Dedifferentiated amniotic fluid mesenchymal stem cell (primary cell): ENCODE results near the gene LRR1.
A peak's percentile ranks its signal among the peaks of the same experiment; 100 is the strongest.
"Not testable (repeated sequence)": the region's sequence is repeated elsewhere in the genome, so short reads cannot be mapped to it uniquely, and the experiment has no call there.

Source experiments
- DNase-seq: peaks from one replicate; pipeline ENCODE4 v3.0.0-alpha.2; 2016; ENCODE audit errors: extremely low spot score

The LRR1 gene

DNA sequence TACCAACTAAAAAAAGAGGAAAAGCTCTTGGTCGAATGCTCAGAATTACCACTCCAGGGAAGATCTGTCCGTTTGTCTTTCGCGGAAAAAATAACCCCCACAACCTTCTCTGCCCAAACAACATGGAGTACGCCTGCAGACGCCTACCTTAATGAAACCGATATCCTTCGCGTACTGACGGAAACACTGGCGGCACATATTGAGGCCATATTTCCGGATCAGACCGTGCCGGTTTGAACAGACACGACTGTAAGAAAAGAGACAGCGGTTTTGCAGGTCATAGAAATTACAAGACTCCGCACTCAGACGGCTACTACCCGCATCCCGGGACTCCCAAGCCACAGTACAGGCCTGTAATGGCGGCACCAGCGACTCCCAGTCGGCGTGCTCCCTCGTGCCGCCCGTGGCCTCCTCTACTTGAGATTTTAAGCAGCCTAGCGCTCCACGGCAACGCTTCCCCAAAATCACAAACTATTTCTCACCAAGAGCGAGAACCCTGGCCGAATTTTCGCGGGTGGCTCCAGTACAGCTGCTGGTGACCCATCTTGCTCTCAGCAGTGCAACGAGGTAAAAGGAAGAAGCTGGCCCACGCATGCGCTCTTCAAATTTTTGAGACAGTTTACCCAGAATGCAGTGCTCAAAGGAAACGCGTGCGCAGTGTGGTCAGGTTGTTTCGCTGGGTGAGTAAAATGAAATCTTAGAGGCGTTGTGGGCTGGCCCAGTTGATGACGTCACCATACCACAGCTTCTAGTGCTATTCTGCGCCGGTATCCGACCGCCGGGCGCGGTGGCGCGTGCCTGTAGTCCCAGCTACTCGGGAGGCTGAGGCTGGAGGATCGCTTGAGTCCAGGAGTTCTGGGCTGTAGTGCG, 12.7 kb upstream of the LRR1 start, which contains the start of gene RPS29:
RPS29 (minus strand) TSS at position 578 of the 870 bp plus-strand sequence; CDS start at position 544, 34 bp downstream.
- DNase-seq: peak; percentile 99

DNA sequence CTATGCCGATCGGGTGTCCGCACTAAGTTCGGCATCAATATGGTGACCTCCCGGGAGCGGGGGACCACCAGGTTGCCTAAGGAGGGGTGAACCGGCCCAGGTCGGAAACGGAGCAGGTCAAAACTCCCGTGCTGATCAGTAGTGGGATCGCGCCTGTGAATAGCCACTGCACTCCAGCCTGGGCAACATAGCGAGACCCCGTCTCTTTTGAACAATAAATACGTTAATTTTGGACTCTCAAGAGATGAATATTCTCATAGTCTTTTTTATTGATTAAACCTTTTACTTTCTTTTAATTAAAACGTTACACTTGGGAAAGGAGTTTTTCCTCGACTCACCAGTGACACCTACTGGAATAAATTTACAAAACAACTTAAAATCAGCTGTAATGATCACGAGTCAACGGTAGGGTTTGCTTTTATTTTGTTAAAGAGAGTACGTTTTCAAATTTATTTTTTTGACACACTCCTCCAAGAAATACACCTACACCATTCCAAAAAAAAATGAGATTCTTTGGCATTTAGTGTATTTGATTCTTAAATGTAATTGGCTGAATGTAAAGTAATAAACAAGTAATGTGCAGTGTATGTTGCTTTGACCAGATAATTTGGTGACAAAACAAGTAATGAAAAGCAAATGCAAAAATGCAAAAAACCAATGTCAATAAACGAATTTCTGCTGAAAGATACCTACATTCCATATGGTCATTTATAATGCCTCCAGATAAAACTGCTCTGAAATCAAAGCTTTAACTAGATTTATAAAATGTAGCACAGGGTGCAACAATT, 11.9 kb upstream of the LRR1 start:
- peak; percentile 75 for DNase-seq

DNA sequence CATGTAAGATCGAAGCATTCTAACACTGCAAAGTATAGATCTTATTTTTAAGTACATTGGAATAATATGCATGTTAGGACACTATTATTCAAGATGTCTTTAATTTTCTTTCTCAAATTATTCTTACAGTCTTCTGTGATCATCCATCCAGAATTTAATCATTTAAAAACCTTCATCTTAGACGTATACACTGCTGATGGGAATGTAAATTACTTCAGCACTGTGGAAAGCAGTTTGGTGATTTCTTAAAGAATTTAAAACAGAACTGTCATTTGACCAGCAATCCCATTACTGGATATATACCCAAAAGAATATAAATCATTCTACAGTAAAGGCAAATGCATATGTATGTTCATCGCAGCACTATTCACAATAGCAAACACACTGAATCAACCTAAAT, 9.4 kb upstream of the LRR1 start:
- DNase-seq: no peak

DNA sequence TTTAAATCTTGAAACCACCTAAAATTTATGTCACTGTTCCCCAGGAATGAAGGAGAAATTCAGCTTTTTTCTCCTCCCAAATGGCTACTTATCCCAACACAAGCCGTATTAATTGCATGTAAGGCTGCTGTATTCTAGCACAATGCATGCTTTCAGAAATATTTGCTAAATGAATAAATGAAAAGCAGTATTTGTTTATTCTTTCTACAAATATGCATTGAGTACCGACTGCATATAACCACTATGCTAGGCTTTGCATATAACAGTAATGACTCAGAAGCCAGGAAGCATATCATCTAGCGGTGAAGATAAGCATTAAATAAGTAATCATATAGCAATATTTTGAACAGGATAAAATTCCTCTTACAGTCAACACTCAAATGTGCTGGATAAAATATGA, 5.7 kb upstream of the LRR1 start:
- peak; percentile 36 for DNase-seq

DNA sequence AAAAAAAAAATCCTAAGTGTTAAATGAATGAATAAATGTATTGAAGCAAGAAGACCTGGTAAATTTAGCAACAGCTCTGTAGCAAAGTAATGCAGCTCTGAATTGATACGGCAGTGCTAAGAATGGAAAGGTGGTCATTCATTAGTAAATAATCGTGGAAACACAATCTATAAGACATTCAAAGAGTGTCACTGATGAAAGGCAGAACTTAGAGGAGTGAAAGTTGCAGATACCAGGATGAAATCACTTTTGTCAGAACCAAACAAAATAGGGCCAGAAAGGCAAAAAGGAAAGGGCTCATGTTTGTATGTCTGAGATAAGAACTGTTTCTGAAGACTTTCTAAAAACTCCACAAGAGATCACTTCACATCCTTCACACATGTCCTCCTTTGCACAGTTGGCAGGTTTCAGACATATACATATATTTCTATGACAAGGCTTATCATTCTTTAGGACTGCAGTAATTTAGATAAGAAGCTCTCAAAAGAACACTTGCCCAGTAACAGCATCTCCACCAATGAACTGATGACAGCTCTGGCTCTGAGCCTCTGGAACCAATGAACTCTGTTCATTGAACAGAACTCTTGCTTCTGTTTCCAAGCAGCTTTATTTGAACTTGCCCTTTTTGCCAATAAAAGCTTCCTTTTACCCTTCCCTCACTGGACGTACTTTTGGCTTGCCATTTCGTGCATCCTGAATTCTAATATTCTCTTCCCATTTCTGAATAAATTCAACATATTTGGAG, 4.2 kb upstream of the LRR1 start:
- DNase-seq: peak; percentile 42

DNA sequence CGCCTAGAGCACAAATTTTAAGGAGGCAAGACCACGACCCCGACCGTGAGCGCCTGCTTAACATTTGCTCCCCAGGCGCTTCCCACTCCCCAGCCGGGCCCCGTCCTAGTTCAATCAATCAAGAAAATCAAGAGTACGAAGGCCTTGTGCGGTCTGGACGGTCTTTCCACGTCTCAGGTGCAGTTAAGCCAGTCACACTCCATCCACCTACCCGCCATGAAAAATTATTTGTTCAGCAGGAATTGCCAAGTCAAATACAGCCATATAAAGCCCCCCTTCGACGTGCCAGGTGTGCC, 603 bp upstream of the LRR1 start:
- no peak for DNase-seq

DNA sequence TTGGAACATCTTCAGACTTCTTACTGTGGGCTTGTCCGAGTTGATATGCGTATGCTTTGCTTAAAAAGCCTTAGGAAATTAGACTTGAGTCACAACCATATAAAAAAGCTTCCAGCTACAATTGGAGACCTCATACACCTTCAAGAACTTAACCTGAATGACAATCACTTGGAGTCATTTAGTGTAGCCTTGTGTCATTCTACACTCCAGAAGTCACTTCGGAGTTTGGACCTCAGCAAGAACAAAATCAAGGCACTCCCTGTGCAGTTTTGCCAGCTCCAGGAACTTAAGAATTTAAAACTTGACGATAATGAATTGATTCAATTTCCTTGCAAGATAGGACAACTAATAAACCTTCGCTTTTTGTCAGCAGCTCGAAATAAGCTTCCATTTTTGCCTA, 8.8 kb downstream of the LRR1 start:
- no peak for DNase-seq

DNA sequence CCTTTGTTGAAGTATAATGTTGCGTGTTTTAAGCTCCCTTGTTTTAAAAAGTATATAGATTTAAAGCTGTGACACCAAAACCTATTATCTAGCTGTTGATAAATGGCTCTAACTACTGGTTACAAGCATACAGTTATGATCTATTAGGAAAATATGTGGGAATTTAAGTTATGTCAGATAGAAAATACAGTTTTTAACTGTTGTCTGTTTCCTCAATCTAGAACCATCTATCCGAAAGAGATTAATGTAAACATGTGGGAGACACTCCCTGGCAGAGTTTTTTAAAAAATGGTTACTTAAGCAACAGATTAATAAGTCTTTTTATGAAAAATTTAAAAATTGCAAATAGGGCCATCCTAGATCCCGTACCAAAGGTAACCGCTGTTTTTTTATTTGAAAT, 13.5 kb downstream of the LRR1 start:
- no peak for DNase-seq

DNA sequence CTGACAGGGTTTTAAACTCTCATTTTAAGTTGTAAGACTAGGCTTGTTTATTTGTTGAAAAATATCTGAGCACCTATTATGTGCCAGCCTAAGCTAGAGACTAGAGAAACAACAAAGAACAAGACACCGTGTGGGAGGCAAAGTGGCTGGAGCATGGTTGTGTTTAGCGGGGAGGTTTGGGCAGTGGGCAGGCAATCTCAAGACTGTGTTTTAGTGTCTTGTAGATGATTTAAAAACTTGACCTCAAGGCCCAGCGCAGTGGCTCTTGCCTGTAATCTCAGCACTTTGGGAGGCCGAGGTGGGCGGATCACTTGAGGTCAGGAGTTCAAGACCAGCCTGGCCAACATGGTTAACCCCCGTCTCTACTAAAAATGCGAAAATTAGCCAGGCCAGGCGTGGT, 13.9 kb downstream of the LRR1 start:
- DNase-seq: no peak

DNA sequence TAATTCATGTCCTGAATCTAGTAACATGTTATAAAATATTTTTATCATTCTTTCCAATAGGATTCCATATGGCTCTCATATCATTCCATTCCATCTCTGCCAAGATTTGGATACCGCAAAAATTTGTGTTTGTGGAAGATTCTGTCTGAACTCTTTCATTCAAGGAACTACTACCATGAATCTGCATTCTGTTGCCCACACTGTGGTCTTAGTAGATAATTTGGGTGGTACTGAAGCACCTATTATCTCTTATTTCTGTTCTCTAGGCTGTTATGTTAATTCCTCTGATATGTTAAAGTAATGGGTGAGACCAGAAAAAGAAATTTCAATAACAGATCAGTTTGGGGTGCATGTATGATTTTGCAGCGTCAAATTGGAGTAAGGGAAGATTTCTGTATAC, 15.5 kb downstream of the LRR1 start:
- no peak for DNase-seq

DNA sequence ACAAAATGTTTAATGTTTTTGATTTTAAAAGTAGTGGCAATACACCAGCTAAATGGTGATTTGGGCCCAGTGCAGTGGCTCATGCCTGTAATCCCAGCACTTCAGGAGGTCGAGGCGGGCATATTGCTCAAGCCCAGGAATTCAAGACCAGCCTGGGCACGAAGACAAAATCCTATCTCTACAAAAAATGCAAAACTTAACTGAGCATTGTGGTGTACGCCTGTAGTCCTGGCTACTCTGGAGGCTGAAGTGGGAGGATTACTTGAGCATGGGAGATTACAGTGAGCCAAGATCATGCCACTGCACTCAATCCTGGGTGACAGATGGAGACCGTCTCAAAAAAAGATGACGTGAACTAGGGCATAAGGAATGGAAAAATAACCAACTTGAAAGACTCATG, 17.0 kb downstream of the LRR1 start:
- no peak for DNase-seq

DNA sequence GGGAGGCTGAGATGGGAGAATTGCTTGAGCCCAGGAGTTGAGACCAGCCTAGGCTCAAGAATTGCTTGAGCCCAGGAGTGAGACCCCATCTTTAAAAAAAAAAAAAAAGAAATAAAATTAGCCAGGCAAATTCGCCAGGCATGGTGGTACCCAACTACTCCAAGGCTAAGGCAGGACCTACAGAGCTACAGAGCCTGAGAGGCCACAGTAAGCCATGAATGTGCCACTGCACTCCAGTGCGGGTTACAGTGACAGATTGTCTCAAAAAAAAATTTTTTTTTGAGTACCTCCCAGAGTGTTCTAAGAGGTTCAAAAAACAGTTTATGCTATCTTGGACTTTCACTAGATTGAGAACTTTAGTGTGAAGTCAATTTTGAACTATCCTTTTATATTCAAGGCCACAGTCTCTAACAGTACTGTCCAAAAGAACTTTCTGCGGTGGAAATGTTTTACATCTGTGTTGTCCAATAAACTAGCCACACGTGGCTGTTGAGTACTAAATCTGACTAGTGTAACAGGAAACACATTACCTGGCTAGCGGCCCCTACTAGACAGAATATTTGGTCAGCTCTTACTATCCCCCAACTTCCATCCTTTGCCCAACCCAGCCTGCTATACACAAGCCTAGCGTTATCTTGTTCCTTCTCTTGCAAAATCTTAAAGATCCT, 19.2 kb downstream of the LRR1 start:
- no peak for DNase-seq

DNA sequence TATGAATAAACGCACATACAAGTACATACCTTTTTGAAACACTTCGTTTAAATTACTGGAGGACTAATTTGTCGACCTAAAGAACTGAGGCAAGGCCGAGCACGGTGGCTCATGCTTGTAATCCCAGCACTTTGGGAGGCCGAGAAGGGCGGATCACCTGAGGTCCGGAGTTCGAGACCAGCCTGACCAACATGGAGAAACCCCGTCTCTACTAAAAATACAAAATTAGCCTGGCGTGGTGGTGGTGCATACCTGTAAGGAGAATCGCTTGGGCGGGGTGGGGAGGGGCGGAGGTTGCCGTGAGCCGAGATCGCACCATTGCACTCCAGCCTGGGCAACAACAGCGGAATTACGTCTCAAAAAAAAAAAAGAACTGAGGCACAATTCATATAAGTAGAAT, 20.5 kb downstream of the LRR1 start:
- not testable (repeated sequence) for DNase-seq

DNA sequence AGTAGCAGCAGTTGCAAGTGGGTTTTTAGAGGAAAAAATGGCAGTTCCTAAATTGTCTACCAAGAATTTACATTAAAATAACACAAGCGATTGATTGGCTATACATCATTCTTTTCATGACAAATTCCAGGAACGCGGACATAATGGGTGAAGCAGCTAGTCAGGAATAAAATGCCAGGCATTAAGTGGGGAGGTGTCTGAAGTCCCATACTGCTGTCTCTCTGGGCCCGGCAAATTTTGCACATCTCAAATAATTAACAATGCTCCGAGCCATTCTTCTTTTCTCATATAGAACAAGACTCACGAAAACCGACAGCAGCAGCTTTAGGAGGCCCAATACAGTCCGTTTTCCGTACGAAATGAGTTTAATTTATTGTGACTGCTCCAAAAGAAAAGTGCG, 21.0 kb downstream of the LRR1 start:
- no peak for DNase-seq

DNA sequence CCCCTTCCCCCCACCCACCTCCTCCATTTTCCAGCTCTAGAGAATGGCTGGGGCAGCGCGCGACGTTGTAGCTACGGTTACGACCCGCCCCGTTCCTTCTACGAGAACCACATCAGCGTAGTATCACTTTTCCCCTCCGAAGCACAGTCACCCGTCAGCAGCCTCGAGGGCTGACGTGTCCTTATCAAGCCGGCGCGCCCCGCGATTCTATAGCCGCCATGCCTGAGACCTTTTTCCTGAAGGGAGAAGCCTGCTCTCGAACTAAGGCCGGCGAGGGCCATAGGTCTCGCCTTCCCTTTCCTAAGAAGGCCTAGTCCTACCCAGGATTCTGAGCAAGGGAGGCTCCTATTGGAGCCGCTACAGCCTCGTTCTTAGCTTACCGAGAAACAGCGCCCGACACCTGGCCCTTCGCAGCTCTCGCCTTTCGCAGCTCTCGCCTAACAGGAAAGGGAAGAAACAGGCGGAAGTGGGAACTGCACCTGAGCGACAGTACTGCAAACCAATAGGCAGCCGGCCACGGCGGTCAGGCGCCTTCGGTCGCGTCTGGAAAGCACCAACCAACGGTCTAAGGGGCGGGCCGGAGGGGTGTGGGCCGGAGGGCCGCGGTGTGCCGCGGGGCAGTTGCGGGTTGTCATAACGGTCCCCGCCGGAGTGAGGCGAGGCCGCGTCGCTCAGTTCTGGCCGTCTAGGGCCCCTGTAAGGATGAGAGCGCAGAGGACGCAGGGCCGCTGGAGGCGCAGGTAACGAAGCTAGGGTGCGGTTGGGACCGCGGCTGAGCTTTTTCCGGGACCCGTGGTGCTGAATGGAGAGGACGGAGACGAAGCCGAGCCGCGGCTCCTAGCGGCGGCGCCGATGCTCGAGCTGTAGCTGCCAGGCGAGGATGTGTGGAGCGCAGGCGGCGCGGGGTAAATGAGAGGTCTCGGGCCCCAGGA, 21.7 kb downstream of the LRR1 start, which contains the start of the genes MGAT2 and RPL36AL:
MGAT2 (plus strand) TSS at position 618 of the 932 bp plus-strand sequence. CDS start 470 bp downstream, outside the sequence.
RPL36AL (minus strand) TSS at position 445 of the 932 bp plus-strand sequence. CDS start 1,522 bp downstream, outside the sequence.
- DNase-seq: peak; percentile 99

DNA sequence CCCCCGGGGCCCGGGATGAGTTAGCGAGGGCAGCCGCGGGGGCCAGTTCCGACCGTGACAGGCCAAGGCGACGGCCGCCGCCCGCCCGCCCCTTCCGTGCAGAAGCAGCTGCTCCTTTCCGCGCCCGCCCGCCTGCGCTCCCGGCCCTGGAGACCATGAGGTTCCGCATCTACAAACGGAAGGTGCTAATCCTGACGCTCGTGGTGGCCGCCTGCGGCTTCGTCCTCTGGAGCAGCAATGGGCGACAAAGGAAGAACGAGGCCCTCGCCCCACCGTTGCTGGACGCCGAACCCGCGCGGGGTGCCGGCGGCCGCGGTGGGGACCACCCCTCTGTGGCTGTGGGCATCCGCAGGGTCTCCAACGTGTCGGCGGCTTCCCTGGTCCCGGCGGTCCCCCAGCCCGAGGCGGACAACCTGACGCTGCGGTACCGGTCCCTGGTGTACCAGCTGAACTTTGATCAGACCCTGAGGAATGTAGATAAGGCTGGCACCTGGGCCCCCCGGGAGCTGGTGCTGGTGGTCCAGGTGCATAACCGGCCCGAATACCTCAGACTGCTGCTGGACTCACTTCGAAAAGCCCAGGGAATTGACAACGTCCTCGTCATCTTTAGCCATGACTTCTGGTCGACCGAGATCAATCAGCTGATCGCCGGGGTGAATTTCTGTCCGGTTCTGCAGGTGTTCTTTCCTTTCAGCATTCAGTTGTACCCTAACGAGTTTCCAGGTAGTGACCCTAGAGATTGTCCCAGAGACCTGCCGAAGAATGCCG, 22.6 kb downstream of the LRR1 start:
- no peak for DNase-seq

DNA sequence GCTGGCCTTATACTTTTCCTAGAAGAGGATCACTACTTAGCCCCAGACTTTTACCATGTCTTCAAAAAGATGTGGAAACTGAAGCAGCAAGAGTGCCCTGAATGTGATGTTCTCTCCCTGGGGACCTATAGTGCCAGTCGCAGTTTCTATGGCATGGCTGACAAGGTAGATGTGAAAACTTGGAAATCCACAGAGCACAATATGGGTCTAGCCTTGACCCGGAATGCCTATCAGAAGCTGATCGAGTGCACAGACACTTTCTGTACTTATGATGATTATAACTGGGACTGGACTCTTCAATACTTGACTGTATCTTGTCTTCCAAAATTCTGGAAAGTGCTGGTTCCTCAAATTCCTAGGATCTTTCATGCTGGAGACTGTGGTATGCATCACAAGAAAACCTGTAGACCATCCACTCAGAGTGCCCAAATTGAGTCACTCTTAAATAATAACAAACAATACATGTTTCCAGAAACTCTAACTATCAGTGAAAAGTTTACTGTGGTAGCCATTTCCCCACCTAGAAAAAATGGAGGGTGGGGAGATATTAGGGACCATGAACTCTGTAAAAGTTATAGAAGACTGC, 23.4 kb downstream of the LRR1 start:
- DNase-seq: no peak

DNA sequence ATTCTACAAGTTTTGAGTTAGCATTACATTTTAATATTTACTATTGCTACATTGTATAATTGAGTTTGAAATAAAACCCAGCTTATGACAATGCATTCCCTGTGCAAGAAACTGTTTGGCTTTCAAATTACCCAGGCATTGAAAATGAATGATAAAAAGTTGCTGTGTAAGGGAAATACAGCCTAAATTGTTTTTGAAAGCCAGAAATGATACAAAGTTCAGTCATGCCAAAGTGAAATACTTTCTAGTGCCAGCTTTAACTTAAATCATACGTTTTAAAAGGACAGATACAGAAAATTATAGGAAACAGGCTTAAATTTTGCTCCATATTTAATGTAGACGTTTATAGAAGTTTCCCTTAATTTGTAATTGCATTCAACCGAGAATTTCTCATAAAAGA, 24.6 kb downstream of the LRR1 start:
- no peak for DNase-seq
